Measurements from ENCODE around the gene RNF150.

RNF150 gene

GRCh38 chr4:141130947-141131605, 2.2 kb downstream of the RNF150 start:
- DNase-seq = no peak

- no peak for DNase-seq
Measured at GRCh38 chr4:141127884-141128283, 5.4 kb downstream of the RNF150 start.

GRCh38 chr4:141126769-141127168, 6.5 kb downstream of the RNF150 start:
- DNase-seq = no peak

- no peak for DNase-seq
Measured at GRCh38 chr4:141124224-141124623, 9.0 kb downstream of the RNF150 start.

- no peak for DNase-seq
Measured at GRCh38 chr4:141121768-141122454, 11.4 kb downstream of the RNF150 start.

GRCh38 chr4:141121101-141121500, 12.2 kb downstream of the RNF150 start:
- no peak for DNase-seq

GRCh38 chr4:141120036-141120593, 13.2 kb downstream of the RNF150 start:
- no peak for DNase-seq

GRCh38 chr4:141119071-141119470, 14.2 kb downstream of the RNF150 start:
- DNase-seq = no peak

GRCh38 chr4:141118381-141118780, 14.9 kb downstream of the RNF150 start:
- DNase-seq = no peak

GRCh38 chr4:141117935-141118334, 15.3 kb downstream of the RNF150 start:
- DNase-seq = no peak

GRCh38 chr4:141109983-141110382, 23.3 kb downstream of the RNF150 start:
- DNase-seq = no peak

- DNase-seq = no peak
Measured at GRCh38 chr4:141107927-141108326, 25.3 kb downstream of the RNF150 start.

- no peak for DNase-seq
Measured at GRCh38 chr4:141102367-141102766, 30.9 kb downstream of the RNF150 start.

- DNase-seq = no peak
Measured at GRCh38 chr4:141101511-141101910, 31.8 kb downstream of the RNF150 start.

GRCh38 chr4:141099326-141099725, 33.9 kb downstream of the RNF150 start:
- no peak for DNase-seq

- DNase-seq = no peak
Measured at GRCh38 chr4:141098163-141098562, 35.1 kb downstream of the RNF150 start.

- DNase-seq = no peak
Measured at GRCh38 chr4:141090473-141090872, 42.8 kb downstream of the RNF150 start.

GRCh38 chr4:141081921-141082395, 51.3 kb downstream of the RNF150 start:
- no peak for DNase-seq

- DNase-seq = no peak
Measured at GRCh38 chr4:141080668-141081067, 52.6 kb downstream of the RNF150 start.

GRCh38 chr4:141079393-141079930, 53.8 kb downstream of the RNF150 start:
- no peak for DNase-seq

GRCh38 chr4:141078871-141079270, 54.4 kb downstream of the RNF150 start:
- no peak for DNase-seq

GRCh38 chr4:141077611-141078225, 55.6 kb downstream of the RNF150 start:
- DNase-seq = no peak

- no peak for DNase-seq
Measured at GRCh38 chr4:141075553-141075952, 57.7 kb downstream of the RNF150 start.

Measured in stimulated activated CD4-positive, alpha-beta T cell treated with anti-CD3 and anti-CD28 coated beads, Interleukin-4, amount 100 ng/mL, for 4 hours (primary cell).